Renal cortex interstitium (tissue), 11 donors: ENCODE measurements around the gene BEX1. TPM values are rescaled to one million over a fixed set of nuclear protein-coding genes. Genes with fewer than 3 reads are reported as not detected.
"Not testable (repeated sequence)": the region's sequence is repeated elsewhere in the genome, so short reads cannot be mapped to it uniquely, and the experiment has no call there.

ENCODE experiments used
- DNase-seq, 11 donors: peaks; one replicate each; pipeline ENCODE4 v3.0.0-alpha.2; 2013; ENCODE audit warnings: low read depth in 9 of 11, low spot score in 4 of 11; ENCODE audit errors: extremely low read depth in 1 of 11
- polyA plus RNA-seq, 3 donors: library from polyadenylated mRNA; unstranded; fragments of 120-200 nt; gene quantifications; one replicate each; pipeline ENCODE4 v1.2.1, GENCODE V29; 2013; ENCODE audit not compliant: insufficient read length in 3 of 3

Gene BEX1
- polyA plus RNA-seq, 3 donors, result 53.1 to 63.7 (median 57.1) TPM

- no peak for DNase-seq
Measured at GRCh38 chrX:103061486-103061885, 2.5 kb downstream of the BEX1 start.

GRCh38 chrX:103056902-103057301 is 7.1 kb downstream of the BEX1 start:
- DNase-seq, result no peak

DNA sequence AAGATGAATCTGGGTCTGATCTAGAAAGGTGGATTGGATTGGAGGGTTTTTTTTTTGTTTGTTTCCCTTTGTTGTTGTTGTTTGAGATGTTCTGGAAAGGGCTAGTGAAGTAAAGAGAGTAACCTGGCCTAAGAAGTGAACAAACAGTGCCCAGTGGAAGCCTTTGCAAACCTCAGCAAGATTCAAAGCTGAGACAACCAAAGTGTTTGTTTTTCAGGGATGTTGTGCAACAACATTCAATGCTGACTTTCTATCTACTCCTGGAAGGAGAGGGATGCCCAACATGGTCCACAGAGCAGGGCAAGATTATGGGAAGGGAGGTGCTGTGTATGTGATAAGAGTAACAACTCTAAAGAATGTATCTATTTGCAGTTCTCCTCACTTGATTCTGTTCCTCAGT is 11.3 kb downstream of the BEX1 start:
- no peak for DNase-seq

DNA sequence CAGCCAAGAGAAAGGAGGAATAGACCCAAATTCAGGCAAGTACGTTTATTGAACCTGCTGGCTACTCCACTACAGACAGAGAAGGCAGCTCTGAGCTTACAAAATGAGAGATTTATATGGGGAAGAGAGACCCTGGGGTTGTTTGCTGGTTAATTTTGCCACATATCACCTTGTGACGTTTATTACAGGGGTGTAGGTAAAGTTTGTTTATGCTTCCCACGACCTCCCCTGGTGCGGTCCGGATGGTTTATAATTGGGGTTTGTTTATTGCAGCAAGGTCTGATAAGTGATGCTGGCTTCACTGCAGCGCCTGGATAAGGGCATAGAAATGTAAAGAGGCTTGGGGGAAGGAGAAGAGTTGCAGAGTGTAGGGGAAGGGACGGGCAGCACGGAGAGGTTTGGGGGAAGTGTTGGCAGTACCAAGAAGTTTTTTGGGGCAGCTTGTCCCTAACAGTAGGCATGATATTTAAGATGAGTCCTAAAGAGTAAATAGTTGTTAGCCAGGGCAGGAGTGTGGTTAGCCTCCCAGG is 12.6 kb downstream of the BEX1 start:
- no peak for DNase-seq

GRCh38 chrX:103033371-103033770 is 30.6 kb downstream of the BEX1 start:
- DNase-seq, result not testable (repeated sequence)

GRCh38 chrX:103017542-103017941 is 46.4 kb downstream of the BEX1 start:
- no peak for DNase-seq

GRCh38 chrX:103012945-103013344 is 51.0 kb downstream of the BEX1 start:
- no peak for DNase-seq

Other genes with a start within 250 kb of the BEX1 start
- gene RAB40AL, start 126.9 kb downstream of the BEX1 start, polyA plus RNA-seq, result under 1 TPM in 1 of 3 donors, not detected in 2; 0.27 TPM
- under 1 TPM in 2 of 3 donors, not detected in 1; 0.11 to 0.19 TPM for gene NXF3, start 29.0 kb upstream of the BEX1 start, polyA plus RNA-seq
- 100 to 1,000 TPM; 142 to 182 (median 155) TPM for gene BEX4, start 150.9 kb upstream of the BEX1 start, polyA plus RNA-seq
- gene TCEAL8, start 191.0 kb upstream of the BEX1 start, polyA plus RNA-seq, result 100 to 1,000 TPM; 132 to 165 (median 145) TPM
- gene TCEAL5, start 212.6 kb upstream of the BEX1 start, polyA plus RNA-seq, result 10 to 100 TPM; 12.0 to 17.8 (median 14.5) TPM
- 10 to 100 TPM; 73.1 to 88.9 (median 78.9) TPM for gene BEX2, start 246.8 kb upstream of the BEX1 start, polyA plus RNA-seq